ENCODE data around the gene LETM1. TPM values are rescaled to one million over a fixed set of nuclear protein-coding genes. Genes with fewer than 3 reads are reported as not detected.

The LETM1 gene
- total and polyA plus RNA-seq, 4 donors, result 12.2 to 46.9 (median 24.1) TPM

GRCh38 chr4:1843852-1844251 is 12.1 kb downstream of the LETM1 start:
- Histone ChIP-seq H3K4me3 (ENCODE audit: low read depth in 1 of 3, low read length in 3 of 3) (no peak overlapping the region), H3K36me3 (ENCODE audit: control insufficient read depth in 4 of 4, insufficient read depth in 3 of 4, low read depth in 1 of 4, low read length in 3 of 4) (peaks cover 16 to 48% (median 24%) of the 10 kb centered on the region in 4 donors), H3K27me3 (ENCODE audit: control insufficient read depth in 4 of 4, insufficient read depth in 4 of 4, low read length in 3 of 4) (no peaks in the 10 kb centered on the region), H3K27ac (ENCODE audit: low read depth in 1 of 2, low read length in 2 of 2) (no peak overlapping the region), H3K4me1 (ENCODE audit: control insufficient read depth in 4 of 4, insufficient read depth in 4 of 4, low read length in 3 of 4) (no peaks in the 10 kb centered on the region), H3K9ac (ENCODE audit: low read depth in 1 of 2, low read length in 2 of 2) (no peak overlapping the region), H3K9me3 (ENCODE audit: control insufficient read depth in 4 of 4, low read length in 3 of 4) (no peaks in the 10 kb centered on the region)
- WGBS, result 79% methylated on average over 10 of the region's 10 CpGs
- no peak for DNase-seq (ENCODE audit: low spot score)
- TF ChIP-seq TAF1 (conservative IDR thresholded peaks at IDR 0.05) (no peak), HNF4A (conservative IDR thresholded peaks at IDR 0.05) (no peak), NR2F2 (IDR thresholded peaks at IDR 0.05) (no peak), ZBTB33 (IDR thresholded peaks at IDR 0.05) (no peak), FOXA1 (IDR thresholded peaks at IDR 0.05) (no peak), RAD21 (IDR thresholded peaks at IDR 0.05) (no peak), REST (IDR thresholded peaks at IDR 0.05) (no peak), HNF4G (IDR thresholded peaks at IDR 0.05) (no peak)
- TF ChIP-seq, protein P1, sequence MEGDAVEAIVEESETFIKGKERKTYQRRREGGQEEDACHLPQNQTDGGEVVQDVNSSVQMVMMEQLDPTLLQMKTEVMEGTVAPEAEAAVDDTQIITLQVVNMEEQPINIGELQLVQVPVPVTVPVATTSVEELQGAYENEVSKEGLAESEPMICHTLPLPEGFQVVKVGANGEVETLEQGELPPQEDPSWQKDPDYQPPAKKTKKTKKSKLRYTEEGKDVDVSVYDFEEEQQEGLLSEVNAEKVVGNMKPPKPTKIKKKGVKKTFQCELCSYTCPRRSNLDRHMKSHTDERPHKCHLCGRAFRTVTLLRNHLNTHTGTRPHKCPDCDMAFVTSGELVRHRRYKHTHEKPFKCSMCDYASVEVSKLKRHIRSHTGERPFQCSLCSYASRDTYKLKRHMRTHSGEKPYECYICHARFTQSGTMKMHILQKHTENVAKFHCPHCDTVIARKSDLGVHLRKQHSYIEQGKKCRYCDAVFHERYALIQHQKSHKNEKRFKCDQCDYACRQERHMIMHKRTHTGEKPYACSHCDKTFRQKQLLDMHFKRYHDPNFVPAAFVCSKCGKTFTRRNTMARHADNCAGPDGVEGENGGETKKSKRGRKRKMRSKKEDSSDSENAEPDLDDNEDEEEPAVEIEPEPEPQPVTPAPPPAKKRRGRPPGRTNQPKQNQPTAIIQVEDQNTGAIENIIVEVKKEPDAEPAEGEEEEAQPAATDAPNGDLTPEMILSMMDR (IDR thresholded peaks at IDR 0.05; ENCODE audit: low read depth, low read length, missing input control), result no peak

DNA sequence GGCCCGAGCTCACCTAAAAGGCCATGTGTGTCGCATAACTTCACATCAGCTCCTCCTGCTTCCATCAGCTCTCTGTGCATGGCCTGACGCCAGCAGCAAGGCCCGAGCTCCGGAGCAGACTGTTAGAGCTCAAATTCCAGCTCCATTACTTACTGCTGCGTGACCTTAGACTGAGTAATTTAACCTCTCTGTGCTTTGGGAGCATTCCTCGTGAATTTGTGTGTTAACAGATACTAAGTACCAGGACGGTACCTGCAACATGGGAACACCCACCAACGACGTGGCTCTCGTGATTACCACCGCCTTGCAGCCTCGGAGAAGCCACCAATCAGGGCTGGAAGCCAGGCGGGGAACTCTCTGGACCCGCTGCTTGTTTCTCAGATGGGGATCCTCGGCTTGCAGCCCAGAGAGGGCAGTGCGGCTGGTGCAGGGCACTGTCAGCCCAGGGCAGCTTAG is 12.9 kb downstream of the LETM1 start:
- 84% methylated on average over 17 of the region's 17 CpGs for WGBS
- Histone ChIP-seq H3K9ac (ENCODE audit: low read depth in 1 of 2, low read length in 2 of 2) (no peak overlapping the region), H3K4me1 (ENCODE audit: control insufficient read depth in 4 of 4, insufficient read depth in 4 of 4, low read length in 3 of 4) (no peaks in the 10 kb centered on the region), H3K9me3 (ENCODE audit: control insufficient read depth in 4 of 4, low read length in 3 of 4) (no peaks in the 10 kb centered on the region), H3K27ac (ENCODE audit: low read depth in 1 of 2, low read length in 2 of 2) (no peak overlapping the region), H3K4me3 (ENCODE audit: low read depth in 1 of 3, low read length in 3 of 3) (no peak overlapping the region), H3K27me3 (ENCODE audit: control insufficient read depth in 4 of 4, insufficient read depth in 4 of 4, low read length in 3 of 4) (no peaks in the 10 kb centered on the region), H3K36me3 (ENCODE audit: control insufficient read depth in 4 of 4, insufficient read depth in 3 of 4, low read depth in 1 of 4, low read length in 3 of 4) (peaks cover 16 to 53% (median 26%) of the 10 kb centered on the region in 4 donors)
- DNase-seq (ENCODE audit: low spot score), result no peak
- TF ChIP-seq MAX (IDR thresholded peaks at IDR 0.05) (no peak), ATF3 (IDR thresholded peaks at IDR 0.05) (no peak), JUND (IDR thresholded peaks at IDR 0.05) (no peak), REST (IDR thresholded peaks at IDR 0.05) (no peak), RAD21 (IDR thresholded peaks at IDR 0.05) (no peak), NR2F2 (IDR thresholded peaks at IDR 0.05) (no peak), EGR1 (IDR thresholded peaks at IDR 0.05; ENCODE audit: low read depth in 2 of 2) (no peak), GABPA (IDR thresholded peaks at IDR 0.05 in 1 of 2, conservative IDR thresholded peaks at IDR 0.05 in 1 of 2) (no peak), FOXA2 (IDR thresholded peaks at IDR 0.05) (no peak), ZBTB33 (IDR thresholded peaks at IDR 0.05) (no peak)
- TF ChIP-seq, protein P1 (IDR thresholded peaks at IDR 0.05; ENCODE audit: low read depth, low read length, missing input control), result no peak

Measured in liver (tissue), 9 donors.